IMR-90 (cell line): ENCODE measurements around the gene SPTSSB. TPM values are rescaled to one million over a fixed set of nuclear protein-coding genes. Genes with fewer than 3 reads are reported as not detected.

ENCODE experiments used
- ATAC-seq: fragments of 200-7000 bp; cut with Tn5 transposase; 2 replicates; pipeline ENCODE4 v1.9.1; 2020; ENCODE audit warnings: low read depth, mild to moderate bottlenecking, moderate library complexity
- BruUV-seq: library from RNA; stranded (reverse); fragments of 400-500 nt; replicated peaks from 2 replicates; lab custom pipeline; 2021; lab: Mats Ljungman, UMichigan
- CTCF ChIA-PET: fragments of 300-600 bp; formaldehyde crosslinking; extraction: SDS; loops from one replicate; lab custom pipeline; 2021; ENCODE audit warnings: antibody characterized with exemption; lab: Yijun Ruan, JAX
- POLR2A ChIA-PET: fragments of 300-600 bp; sonication (Branson Sonifier 250); formaldehyde crosslinking; loops from one replicate; lab custom pipeline; 2022; ENCODE audit warnings: antibody characterized with exemption; ENCODE audit not compliant: unreplicated experiment; lab: Charles Lee
- DNase-seq: peaks from one replicate; pipeline ENCODE4 v3.0.0; 2013
- H2AFZ ChIP-seq: replicated peaks from 2 replicates; pipeline ENCODE3; 2013; ENCODE audit warnings: low read length, mild to moderate bottlenecking; ENCODE audit not compliant: poor library complexity
- H2AK5ac ChIP-seq: 2 replicates; pipeline ENCODE4 v1.6.1; 2013; ENCODE audit warnings: low read depth, low read length, inconsistent platforms
- H2AK9ac ChIP-seq: replicated peaks from 2 replicates; pipeline ENCODE3; 2013; ENCODE audit warnings: mild to moderate bottlenecking, low read depth, low read length, moderate library complexity; ENCODE audit not compliant: poor library complexity
- H2BK120ac ChIP-seq: 2 replicates; pipeline ENCODE4 v1.6.1; 2013; ENCODE audit warnings: low read depth, low read length, inconsistent platforms
- H2BK15ac ChIP-seq: 3 replicates; pipeline ENCODE4 v1.6.1; 2013; ENCODE audit warnings: low read depth, low read length, inconsistent platforms
- H2BK20ac ChIP-seq: 2 replicates; pipeline ENCODE4 v1.6.1; 2013; ENCODE audit warnings: low read depth, mild to moderate bottlenecking, inconsistent platforms, low read length, moderate library complexity
- H2BK5ac ChIP-seq: 2 replicates; pipeline ENCODE4 v1.6.1; 2013; ENCODE audit warnings: mild to moderate bottlenecking, low read depth, low read length, inconsistent platforms; ENCODE audit not compliant: poor library complexity, severe bottlenecking
- H3K14ac ChIP-seq: replicated peaks from 2 replicates; pipeline ENCODE4 v1.6.1; 2013; ENCODE audit warnings: low read depth, low read length, inconsistent platforms
- H3K18ac ChIP-seq: 2 replicates; pipeline ENCODE4 v1.6.1; 2013; ENCODE audit warnings: low read depth, low read length, control low read depth
- H3K23ac ChIP-seq: 2 replicates; pipeline ENCODE4 v1.6.1; 2013; ENCODE audit warnings: low read depth, low read length, inconsistent platforms
- H3K27ac ChIP-seq: 2 replicates; pipeline ENCODE4 v1.5.1; 2013; ENCODE audit warnings: mild to moderate bottlenecking, control low read depth, low read length; ENCODE audit not compliant: insufficient read depth
- H3K27me3 ChIP-seq: 2 replicates; pipeline ENCODE4 v1.6.1; 2013; ENCODE audit warnings: low read length; ENCODE audit not compliant: control insufficient read depth, insufficient read depth
- H3K36me3 ChIP-seq: 2 replicates; pipeline ENCODE4 v1.6.1; 2013; ENCODE audit warnings: low read length, mixed read lengths; ENCODE audit not compliant: control insufficient read depth, insufficient read depth
- H3K4ac ChIP-seq: 2 replicates; pipeline ENCODE4 v1.6.1; 2013; ENCODE audit warnings: low read depth, low read length, inconsistent platforms
- H3K4me1 ChIP-seq: 2 replicates; pipeline ENCODE4 v1.6.1; 2013; ENCODE audit warnings: low read length, mixed read lengths; ENCODE audit not compliant: control insufficient read depth, insufficient read depth
- H3K4me2 ChIP-seq: 2 replicates; pipeline ENCODE4 v1.6.1; 2013; ENCODE audit warnings: low read depth, mild to moderate bottlenecking, control low read depth, low read length, moderate library complexity
- H3K4me3 ChIP-seq: 2 replicates; pipeline ENCODE4 v1.5.1; 2013; ENCODE audit warnings: low read depth, mild to moderate bottlenecking, control low read depth, low read length, moderate library complexity; ENCODE audit not compliant: insufficient read depth
- H3K56ac ChIP-seq: 2 replicates; pipeline ENCODE4 v1.6.1; 2013; ENCODE audit warnings: low read length, inconsistent platforms; ENCODE audit not compliant: insufficient read depth; ENCODE audit errors: extremely low read depth
- H3K79me1 ChIP-seq, 2 experiments: 2 replicates each; pipeline ENCODE4 v1.6.1; 2013; ENCODE audit warnings: low read length in 2 of 2, inconsistent platforms in 1 of 2, low read depth in 1 of 2
- H3K9ac ChIP-seq: 2 replicates; pipeline ENCODE4 v1.6.1; 2013; ENCODE audit warnings: low read depth, low read length, control low read depth
- H3K9me1 ChIP-seq: 2 replicates; pipeline ENCODE4 v1.6.1; 2013; ENCODE audit warnings: low read length, inconsistent platforms; ENCODE audit not compliant: insufficient read depth
- H3K9me3 ChIP-seq: 2 replicates; pipeline ENCODE4 v1.6.1; 2013; ENCODE audit warnings: low read length; ENCODE audit not compliant: control insufficient read depth, insufficient read depth
- H4K20me1 ChIP-seq: 2 replicates; pipeline ENCODE4 v1.6.1; 2013; ENCODE audit warnings: low read length, inconsistent platforms; ENCODE audit not compliant: insufficient read depth
- H4K5ac ChIP-seq: 2 replicates; pipeline ENCODE4 v1.6.1; 2013; ENCODE audit warnings: mild to moderate bottlenecking, low read depth, low read length, control low read depth
- H4K8ac ChIP-seq, 2 experiments: 2 replicates each; pipeline ENCODE4 v1.6.1; 2013; ENCODE audit warnings: low read depth in 2 of 2, low read length in 2 of 2, control low read depth in 1 of 2, inconsistent platforms in 1 of 2
- H4K91ac ChIP-seq: 2 replicates; pipeline ENCODE4 v1.6.1; 2013; ENCODE audit warnings: low read depth, low read length, inconsistent platforms; ENCODE audit not compliant: insufficient read depth
- BHLHE40 ChIP-seq: fragments of 150-350 bp; IDR thresholded peaks from 2 replicates; pipeline ENCODE4 v1.6.1; 2016; ENCODE audit warnings: mild to moderate bottlenecking, low read depth, low read length
- CEBPB ChIP-seq: IDR thresholded peaks from 2 replicates; pipeline ENCODE4 v1.6.1; 2012; ENCODE audit warnings: low read depth, low read length, improper control_type of control experiment
- CHD1 ChIP-seq: IDR thresholded peaks from 2 replicates; pipeline ENCODE4 v1.6.1; 2012; ENCODE audit warnings: low read depth, low read length, improper control_type of control experiment
- CTCF ChIP-seq: conservative IDR thresholded peaks from 2 replicates; pipeline ENCODE4 v1.5.1; 2012; ENCODE audit warnings: mild to moderate bottlenecking, low read depth, low read length, improper control_type of control experiment
- ELK1 ChIP-seq: fragments of 150-350 bp; IDR thresholded peaks from 2 replicates; pipeline ENCODE4 v1.6.1; 2016; ENCODE audit warnings: low read depth, mild to moderate bottlenecking, low read length, moderate library complexity, borderline replicate concordance
- FOS ChIP-seq: fragments of 150-350 bp; IDR thresholded peaks from 2 replicates; pipeline ENCODE4 v1.6.1; 2016; ENCODE audit warnings: low read depth, low read length
- MAFK ChIP-seq: IDR thresholded peaks from 2 replicates; pipeline ENCODE4 v1.6.1; 2012; ENCODE audit warnings: low read depth, low read length, improper control_type of control experiment
- MAZ ChIP-seq: IDR thresholded peaks from 2 replicates; pipeline ENCODE4 v1.6.1; 2012; ENCODE audit warnings: low read depth, mild to moderate bottlenecking, low read length, improper control_type of control experiment, moderate library complexity, borderline replicate concordance
- MXI1 ChIP-seq: IDR thresholded peaks from 2 replicates; pipeline ENCODE4 v1.6.1; 2012; ENCODE audit warnings: low read depth, mild to moderate bottlenecking, low read length, moderate library complexity, borderline replicate concordance
- NFE2L2 ChIP-seq: fragments of 150-350 bp; IDR thresholded peaks from 2 replicates; pipeline ENCODE4 v1.6.1; 2016; ENCODE audit warnings: low read depth, mild to moderate bottlenecking, low read length
- POLR2A ChIP-seq: IDR thresholded peaks from 2 replicates; pipeline ENCODE4 v1.6.1; 2012; ENCODE audit warnings: mild to moderate bottlenecking, low read depth, low read length
- RAD21 ChIP-seq: IDR thresholded peaks from 2 replicates; pipeline ENCODE4 v1.6.1; 2012; ENCODE audit warnings: low read length, improper control_type of control experiment
- RCOR1 ChIP-seq: IDR thresholded peaks from 2 replicates; pipeline ENCODE4 v1.6.1; 2012; ENCODE audit warnings: mild to moderate bottlenecking, low read length, improper control_type of control experiment; ENCODE audit not compliant: insufficient replicate concordance
- RFX5 ChIP-seq: IDR thresholded peaks from 2 replicates; pipeline ENCODE4 v1.8.0; 2012; ENCODE audit warnings: low read depth, mild to moderate bottlenecking, low read length, moderate library complexity
- SMC3 ChIP-seq: fragments of 150-350 bp; IDR thresholded peaks from 2 replicates; pipeline ENCODE4 v1.6.1; 2016; ENCODE audit warnings: low read depth, mild to moderate bottlenecking, antibody characterized with exemption, low read length, moderate library complexity
- WGBS, 2 experiments: methylation state at CpG; one replicate each; pipeline versions ENCODE4 v1.1.5 to v1.1.7; 2013; ENCODE audit warnings: missing lambda C conversion rate in 2 of 2; ENCODE audit not compliant: insufficient read length in 1 of 2; ENCODE audit errors: extremely low coverage in 2 of 2; 5-methylcytosine and 5-hydroxymethylcytosine counted together
- dilution Hi-C: fragments of 300-500 bp; cut with HindIII; formaldehyde crosslinking; loops from one replicate; pipeline ENCODE4 v1.14.3; 2018; ENCODE audit warnings: low sequenced_read_pairs; ENCODE audit not compliant: unreplicated experiment
- in situ Hi-C: fragments of 300-500 bp; cut with MboI; formaldehyde crosslinking; loops from 3 replicates; pipeline ENCODE4 v1.14.3; 2019; ENCODE audit warnings: low sequenced_read_pairs, inconsistent platforms, mixed read lengths
- intact Hi-C: fragments of 100-400 bp; cut with micrococcal nuclease; formaldehyde crosslinking; loops from 2 replicates; pipeline ENCODE4 v1.10.0; 2022
- polyA plus RNA-seq, 3 experiments: library from polyadenylated mRNA; depleted of rRNA; stranded (reverse); fragments of >200 nt; gene quantifications; 2 replicates each; pipeline ENCODE4 v1.2.3, GENCODE V29; 2012; ENCODE audit warnings: low replicate concordance in 1 of 3
- total RNA-seq: library from RNA; depleted of rRNA; stranded (reverse); fragments of >200 nt; gene quantifications from 2 replicates; pipeline ENCODE4 v1.2.3, GENCODE V29; 2012
- TF ChIP-seq, protein P1 (sequence below): fragments of 150-350 bp; IDR thresholded peaks from 2 replicates; pipeline ENCODE4 v1.6.1; 2017; ENCODE audit warnings: mild to moderate bottlenecking, antibody characterized with exemption, low read length, low read depth

Gene SPTSSB
- total and polyA plus RNA-seq, 2 of the 4 experiments (the other 2 are of a cell fraction) = not detected

DNA sequence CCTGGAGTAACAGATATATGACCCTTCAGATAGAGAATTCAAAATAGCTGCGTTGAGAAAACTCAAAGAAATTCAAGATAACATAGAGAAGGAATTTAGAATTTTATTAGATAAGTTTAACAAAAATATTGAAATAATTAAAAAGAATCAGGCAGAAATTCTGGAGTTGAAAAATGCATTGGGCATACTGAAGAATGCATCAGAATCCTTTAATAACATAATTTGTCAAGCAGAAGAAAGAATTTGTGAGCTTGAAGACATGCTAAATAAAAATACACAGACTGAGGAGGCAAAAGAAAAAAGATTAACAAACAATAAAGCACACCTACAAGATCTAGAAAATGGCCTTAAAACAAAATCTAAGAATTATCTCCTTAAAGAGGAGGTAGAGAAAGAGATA, 50.5 kb downstream of the SPTSSB start:
- Histone ChIP-seq H3K9me1 (no peaks in the 10 kb centered on the region), H2BK5ac (no peak overlapping the region), H3K4me1 (no peaks in the 10 kb centered on the region), H3K27me3 (0 out of 2 replicates have a peak, but pooled peaks cover 1% of the 10 kb centered on the region), H4K5ac (no peak overlapping the region), H3K27ac (no peak overlapping the region), H4K8ac (no peak overlapping the region), H3K4me2 (no peak overlapping the region), H4K91ac (no peak overlapping the region), H3K4ac (no peak overlapping the region), H3K36me3 (no peaks in the 10 kb centered on the region), H3K9me3 (no peaks in the 10 kb centered on the region), H3K18ac (no peak overlapping the region), H3K14ac (no peak overlapping the region), H2BK20ac (no peak overlapping the region), H2BK15ac (no peak overlapping the region), H2AFZ (no peak overlapping the region), H3K79me1 (no peaks in the 10 kb centered on the region), H3K4me3 (no peak overlapping the region), H4K20me1 (no peaks in the 10 kb centered on the region), H3K56ac (no peak overlapping the region), H2AK5ac (no peak overlapping the region), H2BK120ac (no peak overlapping the region), H3K9ac (no peak overlapping the region), H3K23ac (no peak overlapping the region), H2AK9ac (no peak overlapping the region)
- no peak for TF ChIP-seq NFE2L2
- TF ChIP-seq RCOR1 = no peak
- TF ChIP-seq, protein P1, sequence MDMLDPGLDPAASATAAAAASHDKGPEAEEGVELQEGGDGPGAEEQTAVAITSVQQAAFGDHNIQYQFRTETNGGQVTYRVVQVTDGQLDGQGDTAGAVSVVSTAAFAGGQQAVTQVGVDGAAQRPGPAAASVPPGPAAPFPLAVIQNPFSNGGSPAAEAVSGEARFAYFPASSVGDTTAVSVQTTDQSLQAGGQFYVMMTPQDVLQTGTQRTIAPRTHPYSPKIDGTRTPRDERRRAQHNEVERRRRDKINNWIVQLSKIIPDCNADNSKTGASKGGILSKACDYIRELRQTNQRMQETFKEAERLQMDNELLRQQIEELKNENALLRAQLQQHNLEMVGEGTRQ = no peak
- TF ChIP-seq RFX5 = no peak
- no peak for TF ChIP-seq MAFK
- TF ChIP-seq CHD1 = no peak
- no peak for TF ChIP-seq SMC3
- TF ChIP-seq ELK1 = no peak
- TF ChIP-seq CEBPB = no peak
- no peak for TF ChIP-seq MAZ
- no peak for TF ChIP-seq FOS
- no peak for TF ChIP-seq BHLHE40
- no peak for TF ChIP-seq POLR2A
- no peak for TF ChIP-seq MXI1
- no peak for TF ChIP-seq CTCF
- no peak for TF ChIP-seq RAD21
- ATAC-seq = no peak
- dilution Hi-C loops = no loop called here
- DNase-seq = no peak
- intact Hi-C loops = no loop called here
- POLR2A ChIA-PET = no interaction called here
- no CpG with 5 or more reads among the region's 1 CpG for WGBS, 2 experiments
- in situ Hi-C loops = no loop called here
- no TSS peak for BruUV-seq
- CTCF ChIA-PET = interaction anchor here (1.2 kb wide), 1 partner anchor 9 kb away, joined by 3 read pairs; no protein-coding TSS in a partner anchor
